GM12878 (cell line): ENCODE results near the gene TMEM41A. TPM values are rescaled to one million over a fixed set of nuclear protein-coding genes. Genes with fewer than 3 reads are reported as not detected.

ENCODE experiments used
- ATAC-seq: fragments of 200-7000 bp; cut with Tn5 transposase; 3 replicates; pipeline ENCODE4 v1.9.1; 2020; ENCODE audit warnings: mild to moderate bottlenecking, moderate library complexity
- BruUV-seq: library from RNA; stranded (reverse); fragments of 400-500 nt; replicated peaks from 2 replicates; lab custom pipeline; 2021; lab: Mats Ljungman, UMichigan
- CTCF ChIA-PET: fragments of 300-600 bp; sonication (Branson Sonifier 250); formaldehyde crosslinking; extraction: SDS; loops from one replicate; lab custom pipeline; 2021; ENCODE audit warnings: inconsistent platforms; lab: Yijun Ruan, JAX
- POLR2A ChIA-PET: fragments of 350-600 bp; formaldehyde crosslinking; extraction: SDS; loops from one replicate; lab custom pipeline; 2021; ENCODE audit warnings: inconsistent platforms; lab: Charles Lee
- RAD21 ChIA-PET: fragments of 300-600 bp; sonication (Branson Sonifier 250); formaldehyde crosslinking; loops from one replicate; lab custom pipeline; 2023; ENCODE audit warnings: antibody characterized with exemption; ENCODE audit not compliant: unreplicated experiment; lab: Charles Lee
- SMC1A ChIA-PET: fragments of 300-600 bp; sonication (Branson Sonifier 250); formaldehyde crosslinking; loops from one replicate; lab custom pipeline; 2023; ENCODE audit not compliant: unreplicated experiment, uncharacterized antibody; lab: Charles Lee
- DNase-seq: peaks from one replicate; pipeline ENCODE4 v3.0.0-alpha.2; 2011; ENCODE audit warnings: low read depth, low spot score
- FAIRE-seq: peaks from 3 replicates; lab custom pipeline; 2011; peaks lifted over from hg19 to GRCh38; lab: Jason Lieb, UNC
- H2AFZ ChIP-seq: 2 replicates; pipeline ENCODE4 v1.6.0; 2011; ENCODE audit warnings: low read depth, low read length, control low read depth; ENCODE audit not compliant: control insufficient read depth
- H3K27ac ChIP-seq: 2 replicates; pipeline ENCODE4 v1.5.1; 2011; ENCODE audit warnings: control low read depth; ENCODE audit not compliant: control insufficient read depth, insufficient read depth
- H3K27me3 ChIP-seq, 2 experiments: replicated peaks in 1 of 2; 2 replicates each; pipeline versions ENCODE4 v1.6.0 to v1.6.1; 2011; ENCODE audit warnings: low read length in 1 of 2; ENCODE audit not compliant: control insufficient read depth in 2 of 2, insufficient read depth in 2 of 2
- H3K36me3 ChIP-seq, 2 experiments: 2 replicates each; pipeline ENCODE4 v1.5.1; 2011; ENCODE audit warnings: low read length in 1 of 2; ENCODE audit not compliant: control insufficient read depth in 2 of 2, insufficient read depth in 2 of 2
- H3K4me1 ChIP-seq: 2 replicates; pipeline ENCODE4 v1.6.1; 2011; ENCODE audit warnings: mild to moderate bottlenecking, low read length, moderate library complexity, mixed read lengths; ENCODE audit not compliant: control insufficient read depth, insufficient read depth
- H3K4me2 ChIP-seq: 2 replicates; pipeline ENCODE4 v1.6.0; 2011; ENCODE audit warnings: control low read depth; ENCODE audit not compliant: control insufficient read depth, insufficient read depth
- H3K4me3 ChIP-seq: fragments of 200-600 bp; sonication (generic); 2 replicates; pipeline ENCODE4 v1.5.1; 2016
- H3K79me2 ChIP-seq: 2 replicates; pipeline ENCODE4 v1.6.0; 2011; ENCODE audit warnings: low read length; ENCODE audit not compliant: control insufficient read depth, insufficient read depth
- H3K9ac ChIP-seq: 2 replicates; pipeline ENCODE4 v1.8.0; 2011; ENCODE audit warnings: low read length, control low read depth, mixed read lengths; ENCODE audit not compliant: control insufficient read depth, insufficient read depth
- H3K9me3 ChIP-seq: replicated peaks from 3 replicates; pipeline ENCODE4 v1.5.1; 2011; ENCODE audit warnings: mild to moderate bottlenecking, low read length; ENCODE audit not compliant: control insufficient read depth, insufficient read depth
- H4K20me1 ChIP-seq: 2 replicates; pipeline ENCODE4 v1.6.0; 2011; ENCODE audit not compliant: control insufficient read depth, insufficient read depth
- CUX1 ChIP-seq: IDR thresholded peaks from 2 replicates; pipeline ENCODE4 v1.6.1; 2012; ENCODE audit warnings: improper control_type of control experiment, low read depth, low read length; ENCODE audit not compliant: insufficient replicate concordance
- JUNB ChIP-seq: IDR thresholded peaks from 2 replicates; pipeline ENCODE4 v1.6.1; 2016; ENCODE audit warnings: antibody characterized with exemption, mild to moderate bottlenecking
- WGBS: methylation state at CpG from one replicate; pipeline ENCODE4 v1.1.6; 2016; ENCODE audit warnings: low lambda C conversion rate; ENCODE audit not compliant: insufficient replicate concordance, insufficient coverage; ENCODE audit errors: missing lambda C conversion rate; 5-methylcytosine and 5-hydroxymethylcytosine counted together
- in situ Hi-C: fragments of 300-500 bp; cut with MboI; formaldehyde crosslinking; loops from 9 replicates; pipeline ENCODE4 v1.14.3; 2018; ENCODE audit warnings: mixed read lengths
- intact Hi-C: fragments of 100-400 bp; cut with micrococcal nuclease; formaldehyde crosslinking; loops from one replicate; pipeline ENCODE4 v1.14.2; 2022; ENCODE audit not compliant: unreplicated experiment
- polyA plus RNA-seq, 11 experiments: library from polyadenylated mRNA; depleted of rRNA in 4 of 11; unstranded in 6 of 11; stranded (reverse) in 5 of 11; fragments of >200 nt; fragmentation: Nextera tagmentation in 4 of 11; fragmentation: Illumina TruSeq in 1 of 11; extraction: Ambion mirVana in 4 of 11; extraction: Trizol in 1 of 11; gene quantifications; 1 replicate in 1 of 11; 2 replicates in 10 of 11; pipeline versions ENCODE4 v1.2.1 to v1.2.3, GENCODE V29; 2011 to 2016; ENCODE audit warnings: inconsistent platforms in 2 of 11, missing spikeins in 2 of 11, low read depth in 1 of 11
- total RNA-seq, 4 experiments: library from RNA; depleted of rRNA in 3 of 4; stranded (reverse); fragments of >200 nt in 3 of 4; fragmentation: Illumina TruSeq in 1 of 4; extraction: Trizol in 1 of 4; gene quantifications; 2 replicates each; pipeline versions ENCODE4 v1.2.1 to v1.2.3, GENCODE V29; 2013 to 2021

TMEM41A gene
- total and polyA plus RNA-seq, 10 of the 15 experiments (the other 5 are each of a cell fraction or from before 2014, with no cell fraction given) = 13.9 to 33.2 (median 21.8) TPM

GRCh38 chr3:185442031-185442430, 56.8 kb downstream of the TMEM41A start:
- H2AFZ ChIP-seq = no peak overlapping the region
- SMC1A ChIA-PET = no interaction called here
- ATAC-seq (no peak), FAIRE-seq (no peak), DNase-seq (no peak)
- H3K27ac ChIP-seq = no peak overlapping the region
- in situ Hi-C loops (no loop called here), intact Hi-C loops (no loop called here)
- RAD21 ChIA-PET = no interaction called here
- no peaks in the 10 kb centered on the region for H3K27me3 ChIP-seq
- POLR2A ChIA-PET = no interaction called here
- H3K9me3 ChIP-seq = no peaks in the 10 kb centered on the region
- no peaks in the 10 kb centered on the region for H4K20me1 ChIP-seq
- H3K4me2 ChIP-seq = no peak overlapping the region
- TF ChIP-seq JUNB = no peak
- TF ChIP-seq CUX1 = no peak
- no peaks in the 10 kb centered on the region; a peak in 1 of 4 replicates for H3K36me3 ChIP-seq
- 81% methylated on average over 6 of the region's 6 CpGs for WGBS
- CTCF ChIA-PET = no interaction called here
- H3K9ac ChIP-seq = no peak overlapping the region
- no peaks in the 10 kb centered on the region for H3K79me2 ChIP-seq
- no TSS peak for BruUV-seq
- H3K4me1 ChIP-seq = no peaks in the 10 kb centered on the region
- H3K4me3 ChIP-seq = no peak overlapping the region
